AG09319 (cell line): ENCODE results near the gene ZBTB8A.
"Not testable (repeated sequence)": the region's sequence is repeated elsewhere in the genome, so short reads cannot be mapped to it uniquely, and the experiment has no call there.

Experiments used
- DNase-seq: peaks from one replicate; pipeline ENCODE4 v3.0.0-alpha.2; 2010; ENCODE audit warnings: low read depth; ENCODE audit errors: extremely low read depth
- TF ChIP-seq, protein P1 (sequence below): IDR thresholded peaks from 2 replicates; pipeline ENCODE4 v1.5.1; 2011; ENCODE audit warnings: low read depth, mild to moderate bottlenecking, inconsistent platforms, low read length, moderate library complexity

ZBTB8A gene

DNA sequence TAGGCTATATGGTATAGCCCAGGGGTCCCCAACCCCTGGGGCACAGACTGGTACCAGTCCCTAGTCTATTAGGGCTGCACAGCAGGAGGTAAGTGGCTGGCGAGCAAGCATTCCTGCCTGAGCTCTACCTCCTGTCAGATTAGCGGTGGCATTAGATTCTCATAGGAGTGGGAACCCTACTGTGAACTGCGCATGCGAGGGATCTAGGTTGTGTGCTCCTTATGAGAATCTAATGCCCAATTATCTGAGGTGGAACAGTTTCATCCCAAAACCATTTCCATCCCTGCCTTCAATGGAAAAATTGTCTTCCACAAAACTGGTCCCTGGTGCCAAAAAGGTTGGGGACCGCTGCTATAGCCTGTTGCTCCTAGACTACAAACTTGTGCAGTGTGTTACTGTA lies 22.8 kb upstream of the ZBTB8A start:
- no peak for DNase-seq
- TF ChIP-seq, protein P1, sequence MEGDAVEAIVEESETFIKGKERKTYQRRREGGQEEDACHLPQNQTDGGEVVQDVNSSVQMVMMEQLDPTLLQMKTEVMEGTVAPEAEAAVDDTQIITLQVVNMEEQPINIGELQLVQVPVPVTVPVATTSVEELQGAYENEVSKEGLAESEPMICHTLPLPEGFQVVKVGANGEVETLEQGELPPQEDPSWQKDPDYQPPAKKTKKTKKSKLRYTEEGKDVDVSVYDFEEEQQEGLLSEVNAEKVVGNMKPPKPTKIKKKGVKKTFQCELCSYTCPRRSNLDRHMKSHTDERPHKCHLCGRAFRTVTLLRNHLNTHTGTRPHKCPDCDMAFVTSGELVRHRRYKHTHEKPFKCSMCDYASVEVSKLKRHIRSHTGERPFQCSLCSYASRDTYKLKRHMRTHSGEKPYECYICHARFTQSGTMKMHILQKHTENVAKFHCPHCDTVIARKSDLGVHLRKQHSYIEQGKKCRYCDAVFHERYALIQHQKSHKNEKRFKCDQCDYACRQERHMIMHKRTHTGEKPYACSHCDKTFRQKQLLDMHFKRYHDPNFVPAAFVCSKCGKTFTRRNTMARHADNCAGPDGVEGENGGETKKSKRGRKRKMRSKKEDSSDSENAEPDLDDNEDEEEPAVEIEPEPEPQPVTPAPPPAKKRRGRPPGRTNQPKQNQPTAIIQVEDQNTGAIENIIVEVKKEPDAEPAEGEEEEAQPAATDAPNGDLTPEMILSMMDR, result no peak

GRCh38 chr1:32518976-32519375 lies 20.3 kb upstream of the ZBTB8A start:
- TF ChIP-seq, protein P1, result no peak
- DNase-seq, result no peak

- TF ChIP-seq, protein P1, result no peak
- no peak for DNase-seq
Observed at GRCh38 chr1:32521165-32521564, 18.1 kb upstream of the ZBTB8A start.

- TF ChIP-seq, protein P1, result no peak
- no peak for DNase-seq
Observed at GRCh38 chr1:32525053-32525452, 14.2 kb upstream of the ZBTB8A start.

DNA sequence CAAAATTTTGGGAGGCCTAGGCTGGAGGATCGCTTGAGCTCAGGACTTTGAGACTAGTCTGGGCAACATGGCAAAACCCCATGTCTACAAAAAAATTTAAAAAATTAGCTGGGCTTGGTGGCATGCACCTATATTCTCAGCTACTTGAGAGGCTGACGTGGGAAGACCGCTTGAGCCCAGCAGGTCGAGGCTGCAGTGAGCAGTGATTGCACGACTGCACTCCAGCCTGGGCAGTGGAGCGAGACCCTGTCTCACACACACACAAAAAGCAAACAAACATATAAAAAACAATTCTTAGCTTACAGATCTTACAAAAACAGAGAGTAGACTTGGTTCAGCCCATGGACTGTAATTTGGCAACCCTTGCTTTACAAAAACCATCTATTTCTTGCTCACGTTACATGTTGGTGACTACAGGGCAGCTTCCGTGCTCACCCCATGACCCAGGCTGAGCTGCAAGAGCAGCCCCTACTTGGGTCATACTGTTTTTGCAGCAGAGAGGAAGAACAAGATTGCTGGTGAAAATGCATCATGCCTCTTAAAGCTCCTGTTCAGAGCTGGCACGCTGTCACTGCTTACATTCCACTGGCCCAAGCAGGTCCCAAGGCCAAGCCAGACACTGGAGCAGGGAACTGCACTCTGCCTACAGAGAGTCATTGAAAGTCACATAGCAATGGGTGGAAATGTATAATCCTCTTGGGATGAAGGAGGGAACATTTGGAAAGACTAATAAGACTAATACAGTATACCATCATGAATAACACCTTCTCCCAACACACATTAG lies 13.4 kb upstream of the ZBTB8A start:
- DNase-seq, result no peak
- TF ChIP-seq, protein P1, result no peak

DNA sequence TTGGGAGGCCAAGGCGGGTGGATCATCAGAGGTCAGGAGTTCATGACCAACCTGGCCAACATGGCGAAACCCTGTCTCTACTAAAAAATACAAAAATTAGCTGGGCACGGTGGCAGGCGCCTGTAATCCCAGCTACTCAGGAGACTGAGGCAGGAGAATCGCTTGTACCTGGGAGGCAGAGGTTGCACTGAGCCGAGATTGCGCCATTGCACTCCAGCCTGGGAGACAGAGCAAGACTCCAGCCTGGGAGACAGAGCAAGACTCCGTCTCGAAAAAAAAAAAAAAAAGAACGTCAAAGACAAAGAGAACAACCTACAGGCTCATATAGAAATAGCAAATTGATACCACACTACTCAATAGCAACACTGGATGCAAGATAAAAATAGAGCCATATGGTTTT lies 10.7 kb upstream of the ZBTB8A start:
- not testable (repeated sequence) for DNase-seq

GRCh38 chr1:32533792-32534327 lies 5.4 kb upstream of the ZBTB8A start:
- DNase-seq, result no peak
- TF ChIP-seq, protein P1, result no peak

GRCh38 chr1:32536117-32536516 lies 3.1 kb upstream of the ZBTB8A start:
- DNase-seq, result no peak
- TF ChIP-seq, protein P1, result no peak
